HG03064 (cell line): ENCODE measurements around the gene TCF7L2.
A peak's percentile ranks its signal among the peaks of the same experiment; 100 is the strongest.

Source experiments
- ATAC-seq: cut with Tn5 transposase; IDR thresholded peaks from one replicate; pipeline ENCODE4 v1.9.1; 2021; ENCODE audit warnings: low read depth; ENCODE audit not compliant: unreplicated experiment

The TCF7L2 gene

GRCh38 chr10:112962343-112962742 lies 12.3 kb downstream of the TCF7L2 start:
- ATAC-seq = no peak

- ATAC-seq = no peak
Observed at GRCh38 chr10:112963835-112964234, 13.8 kb downstream of the TCF7L2 start.

- no peak for ATAC-seq
Observed at GRCh38 chr10:112964482-112964881, 14.4 kb downstream of the TCF7L2 start.

- no peak for ATAC-seq
Observed at GRCh38 chr10:112966194-112966855, 16.3 kb downstream of the TCF7L2 start.

- no peak for ATAC-seq
Observed at GRCh38 chr10:112967200-112967599, 17.2 kb downstream of the TCF7L2 start.

- no peak for ATAC-seq
Observed at GRCh38 chr10:112969131-112969530, 19.1 kb downstream of the TCF7L2 start.

- no peak for ATAC-seq
Observed at GRCh38 chr10:112969542-112969941, 19.5 kb downstream of the TCF7L2 start.

- ATAC-seq = no peak
Observed at GRCh38 chr10:112970021-112970420, 20.0 kb downstream of the TCF7L2 start.

- ATAC-seq = no peak
Observed at GRCh38 chr10:112972606-112973005, 22.6 kb downstream of the TCF7L2 start.

GRCh38 chr10:112973046-112973445 lies 23.0 kb downstream of the TCF7L2 start:
- no peak for ATAC-seq

GRCh38 chr10:112973805-112974204 lies 23.8 kb downstream of the TCF7L2 start:
- no peak for ATAC-seq

- no peak for ATAC-seq
Observed at GRCh38 chr10:112977426-112977898, 27.4 kb downstream of the TCF7L2 start.

GRCh38 chr10:112979927-112980326 lies 29.9 kb downstream of the TCF7L2 start:
- ATAC-seq = no peak

- no peak for ATAC-seq
Observed at GRCh38 chr10:112980937-112981336, 30.9 kb downstream of the TCF7L2 start.

- peak; percentile 96 for ATAC-seq
Observed at GRCh38 chr10:112981553-112981952, 31.5 kb downstream of the TCF7L2 start.

GRCh38 chr10:112983444-112984056 lies 33.5 kb downstream of the TCF7L2 start:
- ATAC-seq = no peak

GRCh38 chr10:112984756-112985155 lies 34.7 kb downstream of the TCF7L2 start:
- no peak for ATAC-seq

- ATAC-seq = no peak
Observed at GRCh38 chr10:112985690-112986543, 35.9 kb downstream of the TCF7L2 start.

GRCh38 chr10:112986544-112987190 lies 36.6 kb downstream of the TCF7L2 start:
- no peak for ATAC-seq

- ATAC-seq = no peak
Observed at GRCh38 chr10:112988839-112989406, 38.9 kb downstream of the TCF7L2 start.

- ATAC-seq = no peak
Observed at GRCh38 chr10:112989826-112990225, 39.8 kb downstream of the TCF7L2 start.
